WTC11 (cell line): ENCODE measurements around the gene CHID1. TPM values are rescaled to one million over a fixed set of nuclear protein-coding genes. Genes with fewer than 3 reads are reported as not detected.
A peak's percentile ranks its signal among the peaks of the same experiment; 100 is the strongest.

Source experiments
- ATAC-seq: fragments of 200-7000 bp; cut with Tn5 transposase; 2 replicates; pipeline ENCODE4 v1.10.0; 2021; ENCODE audit warnings: mild to moderate bottlenecking, moderate library complexity
- CTCF ChIA-PET: fragments of 300-600 bp; sonication (Branson Sonifier 250); formaldehyde crosslinking; loops from one replicate; lab custom pipeline; 2021; ENCODE audit warnings: antibody characterized with exemption; lab: Charles Lee
- POLR2A ChIA-PET: fragments of 350-600 bp; sonication (Branson Sonifier 250); formaldehyde crosslinking; loops from one replicate; lab custom pipeline; 2021; ENCODE audit warnings: antibody characterized with exemption; lab: Charles Lee
- DNase-seq: peaks from one replicate; pipeline ENCODE4 v3.0.0; 2021; ENCODE audit warnings: low spot score
- H3K27ac Mint-ChIP-seq: 2 replicates; pipeline ENCODE4 v1.8.0; 2021; ENCODE audit warnings: mixed read lengths
- H3K27me3 Mint-ChIP-seq: 2 replicates; pipeline ENCODE4 v1.8.0; 2021; ENCODE audit warnings: low read depth, mild to moderate bottlenecking, moderate library complexity, mixed read lengths
- H3K36me3 Mint-ChIP-seq: 2 replicates; pipeline ENCODE4 v1.8.0; 2021; ENCODE audit warnings: mixed read lengths
- H3K4me1 Mint-ChIP-seq: 2 replicates; pipeline ENCODE4 v1.8.0; 2022; ENCODE audit warnings: mixed read lengths
- H3K4me3 Mint-ChIP-seq: 2 replicates; pipeline ENCODE4 v1.8.0; 2021; ENCODE audit warnings: mild to moderate bottlenecking, moderate library complexity, mixed read lengths
- H3K9me3 Mint-ChIP-seq: 2 replicates; pipeline ENCODE4 v1.8.0; 2021; ENCODE audit warnings: mixed read lengths
- FOXK1 ChIP-seq: sonication (generic); formaldehyde crosslinking; IDR thresholded peaks from 2 replicates; pipeline ENCODE4 v1.8.0; 2022; ENCODE audit warnings: mild to moderate bottlenecking, moderate library complexity, missing genetic modification reagents
- FOXP1 ChIP-seq: sonication (generic); formaldehyde crosslinking; IDR thresholded peaks from 2 replicates; pipeline ENCODE4 v1.8.0; 2022; ENCODE audit warnings: missing genetic modification reagents, mild to moderate bottlenecking, moderate library complexity, borderline replicate concordance
- GABPB1 ChIP-seq: sonication (generic); formaldehyde crosslinking; IDR thresholded peaks from 2 replicates; pipeline ENCODE4 v1.8.1; 2023; ENCODE audit warnings: mild to moderate bottlenecking, missing genetic modification reagents
- HMGA2 ChIP-seq: fragments of 250-450 bp; sonication (Bioruptor Pico); IDR thresholded peaks from 2 replicates; pipeline ENCODE4 v1.4.0; 2021; ENCODE audit warnings: mild to moderate bottlenecking, moderate library complexity
- TCF7 ChIP-seq: sonication (generic); formaldehyde crosslinking; IDR thresholded peaks from 2 replicates; pipeline ENCODE4 v1.8.0; 2022; ENCODE audit warnings: mild to moderate bottlenecking, low read depth, missing genetic modification reagents, moderate library complexity
- total RNA-seq: library from RNA; stranded (reverse); gene quantifications from 3 replicates; pipeline ENCODE4 v1.2.3, GENCODE V29; 2021
- TF ChIP-seq, protein P1 (sequence below): sonication (generic); formaldehyde crosslinking; IDR thresholded peaks from 2 replicates; pipeline ENCODE4 v1.8.1; 2023; ENCODE audit warnings: mild to moderate bottlenecking, missing genetic modification reagents
- TF ChIP-seq, protein P2 (sequence below): sonication (generic); formaldehyde crosslinking; IDR thresholded peaks from 2 replicates; pipeline ENCODE4 v1.8.0; 2022; ENCODE audit warnings: missing genetic modification reagents

CHID1 gene
- total RNA-seq, 1 experiment from 2014 or later: 92.8 TPM

DNA sequence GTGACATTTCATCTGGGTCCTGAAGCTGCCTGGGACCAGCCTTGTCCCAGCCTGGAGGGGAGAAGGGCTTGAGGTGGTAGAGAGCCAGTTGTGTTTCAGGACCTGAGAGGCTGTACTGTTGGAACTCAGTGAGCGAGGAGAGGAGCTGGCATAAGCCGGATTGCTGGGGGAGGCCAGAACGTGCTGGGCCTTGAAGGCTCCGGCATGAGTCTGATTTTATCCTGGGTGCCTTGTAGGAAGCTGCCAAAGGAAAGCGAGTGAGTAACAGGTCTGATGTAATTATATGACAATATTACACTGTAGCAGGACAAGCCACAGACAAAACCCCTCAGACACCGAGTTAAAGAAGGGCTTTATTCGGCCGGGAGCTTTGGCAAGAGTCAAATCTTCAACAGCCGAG lies 32.2 kb upstream of the CHID1 start:
- POLR2A ChIA-PET: no interaction called here
- H3K27me3 Mint-ChIP-seq: no peaks in the 10 kb centered on the region
- peaks cover 77% of the 10 kb centered on the region for H3K4me1 Mint-ChIP-seq
- H3K4me3 Mint-ChIP-seq: no peak overlapping the region; the same call in 1 of the 2 replicates
- CTCF ChIA-PET: interaction anchor here (0.7 to 0.9 kb wide), 2 partner anchors 18 to 33 kb away, joined by 3 read pairs; no protein-coding TSS in a partner anchor
- ATAC-seq (no peak), DNase-seq (no peak)
- peaks cover 1% of the 10 kb centered on the region; the same call in 1 of the 2 replicates for H3K9me3 Mint-ChIP-seq
- TF ChIP-seq, protein P1, sequence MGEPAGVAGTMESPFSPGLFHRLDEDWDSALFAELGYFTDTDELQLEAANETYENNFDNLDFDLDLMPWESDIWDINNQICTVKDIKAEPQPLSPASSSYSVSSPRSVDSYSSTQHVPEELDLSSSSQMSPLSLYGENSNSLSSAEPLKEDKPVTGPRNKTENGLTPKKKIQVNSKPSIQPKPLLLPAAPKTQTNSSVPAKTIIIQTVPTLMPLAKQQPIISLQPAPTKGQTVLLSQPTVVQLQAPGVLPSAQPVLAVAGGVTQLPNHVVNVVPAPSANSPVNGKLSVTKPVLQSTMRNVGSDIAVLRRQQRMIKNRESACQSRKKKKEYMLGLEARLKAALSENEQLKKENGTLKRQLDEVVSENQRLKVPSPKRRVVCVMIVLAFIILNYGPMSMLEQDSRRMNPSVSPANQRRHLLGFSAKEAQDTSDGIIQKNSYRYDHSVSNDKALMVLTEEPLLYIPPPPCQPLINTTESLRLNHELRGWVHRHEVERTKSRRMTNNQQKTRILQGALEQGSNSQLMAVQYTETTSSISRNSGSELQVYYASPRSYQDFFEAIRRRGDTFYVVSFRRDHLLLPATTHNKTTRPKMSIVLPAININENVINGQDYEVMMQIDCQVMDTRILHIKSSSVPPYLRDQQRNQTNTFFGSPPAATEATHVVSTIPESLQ (CRISPR knock-in tag): no peak
- peak; percentile 79 for TF ChIP-seq GABPB1
- H3K36me3 Mint-ChIP-seq: peaks cover 2% of the 10 kb centered on the region
- H3K27ac Mint-ChIP-seq: peak overlapping the region; percentile 91

DNA sequence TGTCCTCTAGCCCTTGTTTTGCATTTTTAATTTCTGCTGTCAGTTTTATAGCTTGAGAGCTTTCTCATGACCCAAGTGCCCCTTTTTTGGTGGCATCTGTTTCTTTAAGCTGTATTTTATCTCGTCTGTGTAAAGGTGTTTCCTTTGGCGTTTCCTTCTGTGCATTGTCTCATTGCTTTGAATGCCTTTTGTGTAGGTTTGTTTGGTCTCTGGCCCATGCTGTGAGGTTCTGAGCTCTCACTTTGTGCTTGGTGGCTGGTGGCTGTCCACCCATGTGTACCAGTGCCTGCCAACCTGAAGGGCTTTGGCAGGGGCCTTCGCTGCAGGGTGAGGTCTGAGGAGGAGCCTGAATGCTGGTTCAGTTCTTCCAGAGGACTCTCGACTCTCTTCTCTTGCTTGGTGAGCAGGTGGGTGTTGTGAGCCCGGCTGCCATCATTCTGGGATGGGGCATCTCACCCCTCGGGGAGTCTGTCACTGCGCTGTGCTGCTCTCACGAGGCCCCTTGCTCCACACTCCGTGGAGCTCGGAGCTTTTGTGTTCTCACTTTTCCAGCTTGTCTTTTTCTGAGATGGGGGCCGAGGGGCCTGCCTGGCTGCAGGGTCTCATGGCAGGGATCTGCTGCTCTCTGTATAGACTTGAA lies 30.0 kb upstream of the CHID1 start:
- no peak for DNase-seq
- H3K4me3 Mint-ChIP-seq: no peak overlapping the region; the same call in 1 of the 2 replicates
- ChIA-PET POLR2A (no interaction called here), CTCF (interaction anchor here (0.7 to 1.5 kb wide), 3 partner anchors 16 to 111 kb away, joined by 3 to 4 read pairs (median 4); no protein-coding TSS in a partner anchor)
- peaks cover 70% of the 10 kb centered on the region for H3K4me1 Mint-ChIP-seq
- no peaks in the 10 kb centered on the region for H3K9me3 Mint-ChIP-seq
- ATAC-seq: no peak
- no peaks in the 10 kb centered on the region for H3K27me3 Mint-ChIP-seq
- TF ChIP-seq FOXP1 (CRISPR knock-in tag) (no peak), FOXK1 (CRISPR knock-in tag) (0 out of 2 replicates have a peak, but pooled peaks have one; percentile 23)
- H3K27ac Mint-ChIP-seq: peak overlapping the region; percentile 77
- H3K36me3 Mint-ChIP-seq: peaks cover 2% of the 10 kb centered on the region; the same call in 1 of the 2 replicates

DNA sequence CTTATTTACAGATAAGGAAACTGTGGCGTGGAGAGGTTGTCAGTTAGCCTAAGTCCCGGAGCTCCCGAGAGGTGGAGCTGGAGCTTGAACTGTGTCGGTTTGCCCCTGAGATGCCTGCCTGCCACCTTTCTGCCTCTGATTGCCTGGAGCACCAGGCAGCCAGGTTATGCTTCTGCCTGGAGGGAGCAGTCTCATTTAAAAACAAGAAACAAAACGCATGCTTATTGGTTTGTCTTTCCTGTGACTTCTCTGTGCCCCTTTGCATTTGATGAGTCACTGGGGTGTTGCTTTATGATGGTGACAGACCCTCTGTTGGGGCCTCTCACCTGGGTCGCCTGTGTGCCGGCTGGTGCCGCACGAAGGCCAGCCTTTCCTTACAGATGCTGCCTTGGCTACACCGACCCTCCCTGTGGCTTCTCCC lies 27.2 kb upstream of the CHID1 start:
- CTCF ChIA-PET: interaction anchor here (1.9 kb wide), 1 partner anchor 13 kb away, joined by 4 read pairs; the partner anchor contains the start of gene AP2A2
- Mint-ChIP-seq H3K27ac (peak overlapping the region; percentile 66; the same call in 1 of the 2 replicates), H3K9me3 (no peaks in the 10 kb centered on the region), H3K27me3 (no peaks in the 10 kb centered on the region), H3K4me3 (0 out of 2 replicates have a peak overlapping the region, but pooled peaks have one; percentile 5), H3K36me3 (peaks cover 2% of the 10 kb centered on the region; the same call in 1 of the 2 replicates), H3K4me1 (peaks cover 65% of the 10 kb centered on the region)
- ATAC-seq (peak; percentile 34), DNase-seq (no peak)
- TF ChIP-seq, protein P2, sequence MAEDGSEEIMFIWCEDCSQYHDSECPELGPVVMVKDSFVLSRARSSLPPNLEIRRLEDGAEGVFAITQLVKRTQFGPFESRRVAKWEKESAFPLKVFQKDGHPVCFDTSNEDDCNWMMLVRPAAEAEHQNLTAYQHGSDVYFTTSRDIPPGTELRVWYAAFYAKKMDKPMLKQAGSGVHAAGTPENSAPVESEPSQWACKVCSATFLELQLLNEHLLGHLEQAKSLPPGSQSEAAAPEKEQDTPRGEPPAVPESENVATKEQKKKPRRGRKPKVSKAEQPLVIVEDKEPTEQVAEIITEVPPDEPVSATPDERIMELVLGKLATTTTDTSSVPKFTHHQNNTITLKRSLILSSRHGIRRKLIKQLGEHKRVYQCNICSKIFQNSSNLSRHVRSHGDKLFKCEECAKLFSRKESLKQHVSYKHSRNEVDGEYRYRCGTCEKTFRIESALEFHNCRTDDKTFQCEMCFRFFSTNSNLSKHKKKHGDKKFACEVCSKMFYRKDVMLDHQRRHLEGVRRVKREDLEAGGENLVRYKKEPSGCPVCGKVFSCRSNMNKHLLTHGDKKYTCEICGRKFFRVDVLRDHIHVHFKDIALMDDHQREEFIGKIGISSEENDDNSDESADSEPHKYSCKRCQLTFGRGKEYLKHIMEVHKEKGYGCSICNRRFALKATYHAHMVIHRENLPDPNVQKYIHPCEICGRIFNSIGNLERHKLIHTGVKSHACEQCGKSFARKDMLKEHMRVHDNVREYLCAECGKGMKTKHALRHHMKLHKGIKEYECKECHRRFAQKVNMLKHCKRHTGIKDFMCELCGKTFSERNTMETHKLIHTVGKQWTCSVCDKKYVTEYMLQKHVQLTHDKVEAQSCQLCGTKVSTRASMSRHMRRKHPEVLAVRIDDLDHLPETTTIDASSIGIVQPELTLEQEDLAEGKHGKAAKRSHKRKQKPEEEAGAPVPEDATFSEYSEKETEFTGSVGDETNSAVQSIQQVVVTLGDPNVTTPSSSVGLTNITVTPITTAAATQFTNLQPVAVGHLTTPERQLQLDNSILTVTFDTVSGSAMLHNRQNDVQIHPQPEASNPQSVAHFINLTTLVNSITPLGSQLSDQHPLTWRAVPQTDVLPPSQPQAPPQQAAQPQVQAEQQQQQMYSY (CRISPR knock-in tag): peak; percentile 59; the same call in 1 of the 2 replicates
- TF ChIP-seq HMGA2: no peak
- POLR2A ChIA-PET: no interaction called here

DNA sequence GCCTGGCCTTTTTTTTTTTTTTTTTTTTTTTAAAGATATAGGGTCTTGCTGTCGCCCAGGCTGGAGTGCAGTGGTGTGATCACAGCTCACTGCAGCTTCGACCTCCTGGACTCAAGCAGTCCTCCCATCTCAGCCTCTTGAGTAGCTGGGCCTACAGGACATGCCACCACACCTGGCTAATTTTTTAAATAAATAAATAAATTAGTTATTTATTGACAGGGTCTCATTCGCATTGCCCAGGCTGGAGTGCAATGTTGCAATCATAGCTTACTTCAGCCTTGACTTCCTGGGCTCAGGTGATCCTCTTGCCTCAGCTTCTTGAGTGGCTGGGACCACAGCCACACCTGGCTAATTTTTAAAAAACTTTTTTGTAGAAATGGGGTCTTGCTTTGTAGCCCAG lies 25.6 kb upstream of the CHID1 start:
- ATAC-seq: no peak
- Mint-ChIP-seq H3K27me3 (no peaks in the 10 kb centered on the region), H3K36me3 (peaks cover 2% of the 10 kb centered on the region; the same call in 1 of the 2 replicates)
- POLR2A ChIA-PET: interaction anchor here (0.6 to 0.7 kb wide), 2 partner anchors 73 to 216 kb away, joined by 3 to 6 read pairs; no protein-coding TSS in a partner anchor
- DNase-seq: no peak
- 0 out of 2 replicates have a peak, but pooled peaks have one; percentile 27 for TF ChIP-seq GABPB1
- TF ChIP-seq TCF7 (CRISPR knock-in tag): no peak
- TF ChIP-seq, all 79 proteins: peak for 1
- Mint-ChIP-seq H3K4me3 (no peak overlapping the region), H3K4me1 (peaks cover 72% of the 10 kb centered on the region), H3K9me3 (no peaks in the 10 kb centered on the region), H3K27ac (no peak overlapping the region)
- CTCF ChIA-PET: interaction anchor here (1.3 kb wide), 1 partner anchor 11 kb away, joined by 4 read pairs; no protein-coding TSS in a partner anchor
